AG10803 (cell line): ENCODE measurements around the gene INTS14.

Source experiments
- DNase-seq: peaks from one replicate; pipeline ENCODE4 v3.0.0; 2010; ENCODE audit warnings: low read depth
- H3K4me3 ChIP-seq: 2 replicates; pipeline ENCODE4 v1.5.1; 2011; ENCODE audit warnings: mild to moderate bottlenecking, low read length, control low read depth
- TF ChIP-seq, protein P1 (sequence below): conservative IDR thresholded peaks from 2 replicates; pipeline ENCODE4 v1.5.1; 2011; ENCODE audit warnings: mild to moderate bottlenecking, low read length, control low read depth, inconsistent platforms

INTS14 gene

DNA sequence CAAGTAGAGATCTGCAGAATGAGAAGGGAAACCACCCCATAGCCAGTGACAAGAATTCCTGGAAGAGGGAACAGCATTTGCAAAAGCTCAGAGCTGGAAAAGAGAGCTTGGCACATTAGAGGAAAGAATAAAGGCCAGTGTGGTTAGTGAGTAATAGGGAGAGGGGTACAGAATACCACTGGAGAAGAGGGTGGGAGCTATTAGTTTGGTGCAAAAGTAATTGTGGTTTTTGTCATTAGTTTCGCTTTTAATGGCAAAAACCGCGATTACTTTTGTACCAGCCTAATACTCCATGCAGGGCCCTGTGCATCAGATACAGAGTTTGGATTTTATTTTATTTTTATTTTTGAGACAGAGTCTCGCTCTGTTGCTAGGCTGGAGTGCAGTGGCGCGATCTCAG is 20.6 kb upstream of the INTS14 start:
- TF ChIP-seq, protein P1, sequence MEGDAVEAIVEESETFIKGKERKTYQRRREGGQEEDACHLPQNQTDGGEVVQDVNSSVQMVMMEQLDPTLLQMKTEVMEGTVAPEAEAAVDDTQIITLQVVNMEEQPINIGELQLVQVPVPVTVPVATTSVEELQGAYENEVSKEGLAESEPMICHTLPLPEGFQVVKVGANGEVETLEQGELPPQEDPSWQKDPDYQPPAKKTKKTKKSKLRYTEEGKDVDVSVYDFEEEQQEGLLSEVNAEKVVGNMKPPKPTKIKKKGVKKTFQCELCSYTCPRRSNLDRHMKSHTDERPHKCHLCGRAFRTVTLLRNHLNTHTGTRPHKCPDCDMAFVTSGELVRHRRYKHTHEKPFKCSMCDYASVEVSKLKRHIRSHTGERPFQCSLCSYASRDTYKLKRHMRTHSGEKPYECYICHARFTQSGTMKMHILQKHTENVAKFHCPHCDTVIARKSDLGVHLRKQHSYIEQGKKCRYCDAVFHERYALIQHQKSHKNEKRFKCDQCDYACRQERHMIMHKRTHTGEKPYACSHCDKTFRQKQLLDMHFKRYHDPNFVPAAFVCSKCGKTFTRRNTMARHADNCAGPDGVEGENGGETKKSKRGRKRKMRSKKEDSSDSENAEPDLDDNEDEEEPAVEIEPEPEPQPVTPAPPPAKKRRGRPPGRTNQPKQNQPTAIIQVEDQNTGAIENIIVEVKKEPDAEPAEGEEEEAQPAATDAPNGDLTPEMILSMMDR = no peak
- DNase-seq = no peak
- no peak overlapping the region for H3K4me3 ChIP-seq

DNA sequence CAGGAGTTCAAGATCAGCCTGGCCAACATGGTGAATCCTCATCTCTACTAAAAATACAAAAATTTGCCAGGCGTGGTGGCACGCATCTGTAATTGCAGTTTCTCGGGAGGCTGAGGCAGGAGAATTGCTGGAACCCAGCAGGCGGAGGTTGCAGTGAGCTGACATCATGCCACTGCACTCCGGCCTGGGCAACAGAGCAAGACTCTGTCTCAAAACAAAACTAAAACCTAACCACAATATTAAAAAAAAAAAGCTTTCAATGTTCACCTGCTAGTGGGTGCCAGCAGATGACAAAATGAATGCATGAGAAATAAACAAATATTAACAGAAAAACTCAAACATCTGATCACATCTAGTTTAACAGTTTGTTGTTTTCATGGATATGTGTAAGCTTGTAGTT is 19.8 kb upstream of the INTS14 start:
- DNase-seq = no peak
- no peak overlapping the region for H3K4me3 ChIP-seq
- TF ChIP-seq, protein P1 = no peak

DNA sequence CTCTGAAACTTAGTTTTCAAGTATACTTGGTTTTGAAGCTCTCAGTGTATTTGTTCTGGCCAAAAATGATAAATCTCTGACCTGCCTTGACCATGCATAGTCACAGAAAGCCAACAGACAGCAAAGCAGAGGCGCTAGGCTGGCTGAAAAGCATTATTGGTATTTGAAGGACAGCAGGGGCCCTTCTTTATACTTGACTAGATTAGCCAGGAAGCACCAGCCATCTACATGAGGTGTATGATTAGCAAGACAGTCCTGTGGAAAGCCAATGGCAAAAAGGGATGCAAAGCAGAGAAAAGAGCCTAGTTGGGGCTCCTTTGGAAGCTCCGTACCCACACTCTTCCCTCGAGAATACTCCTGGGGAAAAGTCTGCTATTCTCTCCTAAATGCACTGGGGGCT is 18.6 kb upstream of the INTS14 start:
- DNase-seq = no peak
- TF ChIP-seq, protein P1 = no peak
- H3K4me3 ChIP-seq = no peak overlapping the region

DNA sequence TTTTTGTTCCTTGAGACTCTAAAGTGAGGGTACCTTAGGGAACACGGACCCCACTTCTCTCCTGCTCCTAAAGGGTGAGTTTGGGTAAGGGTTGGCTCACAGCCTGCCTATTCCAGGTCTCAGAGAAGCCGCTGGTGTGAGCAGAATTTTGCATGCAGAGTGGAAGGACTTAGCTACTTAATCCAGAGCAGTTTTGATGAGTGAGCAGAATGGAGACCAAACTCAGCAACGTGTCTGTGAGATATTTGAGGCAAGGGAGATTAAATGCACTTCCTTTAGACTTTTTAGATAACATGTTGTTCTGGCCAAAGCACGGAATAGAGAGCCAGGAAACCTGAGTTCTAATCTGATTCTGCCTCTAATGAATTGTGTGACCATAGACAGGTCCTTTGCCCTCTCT is 15.9 kb upstream of the INTS14 start:
- no peak overlapping the region for H3K4me3 ChIP-seq
- TF ChIP-seq, protein P1 = no peak
- no peak for DNase-seq

DNA sequence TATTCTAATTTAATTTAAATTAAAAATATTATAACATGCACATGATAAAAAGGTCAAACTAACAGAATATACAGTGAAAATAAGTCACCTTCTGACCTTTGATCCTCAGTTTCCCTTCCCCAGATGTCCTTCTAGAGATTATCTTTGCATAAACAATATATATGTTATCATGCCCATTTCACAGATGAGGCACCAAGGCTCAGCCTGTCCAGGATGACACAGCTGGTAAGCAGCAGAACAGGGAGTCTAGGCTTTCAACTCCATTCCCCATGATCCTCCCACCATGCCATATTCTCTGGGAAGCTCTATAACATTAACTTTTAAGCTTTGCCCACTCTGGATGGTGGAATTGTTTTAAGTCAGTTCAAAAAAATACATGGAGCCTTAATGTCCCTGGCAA is 12.2 kb upstream of the INTS14 start:
- H3K4me3 ChIP-seq = no peak overlapping the region
- TF ChIP-seq, protein P1 = no peak
- DNase-seq = no peak

DNA sequence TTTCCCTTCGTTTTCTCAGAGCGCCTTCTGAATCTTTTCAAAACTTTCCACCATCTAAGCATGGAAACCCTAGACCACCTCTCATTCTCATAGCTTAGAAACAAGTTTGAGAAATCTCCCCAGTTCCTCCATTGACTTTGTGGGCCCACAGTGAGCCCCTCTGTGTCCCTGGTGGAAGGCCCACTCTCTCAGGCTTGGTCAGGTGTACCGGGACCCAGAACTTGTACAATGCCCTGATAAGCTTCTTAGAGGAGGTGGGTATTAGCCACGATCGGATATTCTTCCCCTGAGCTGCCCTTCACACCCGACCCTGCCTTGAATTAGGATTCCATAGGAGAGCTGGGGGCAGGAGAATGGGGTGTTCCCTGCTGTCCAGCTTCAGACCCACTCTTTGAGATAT is 10.7 kb upstream of the INTS14 start, which contains the start of gene SLC24A1:
SLC24A1 (plus strand) TSS at position 301 of the 400 bp plus-strand sequence. CDS start 2,143 bp downstream, outside the sequence.
- DNase-seq = no peak
- H3K4me3 ChIP-seq = no peak within 1 kb of the TSS

DNA sequence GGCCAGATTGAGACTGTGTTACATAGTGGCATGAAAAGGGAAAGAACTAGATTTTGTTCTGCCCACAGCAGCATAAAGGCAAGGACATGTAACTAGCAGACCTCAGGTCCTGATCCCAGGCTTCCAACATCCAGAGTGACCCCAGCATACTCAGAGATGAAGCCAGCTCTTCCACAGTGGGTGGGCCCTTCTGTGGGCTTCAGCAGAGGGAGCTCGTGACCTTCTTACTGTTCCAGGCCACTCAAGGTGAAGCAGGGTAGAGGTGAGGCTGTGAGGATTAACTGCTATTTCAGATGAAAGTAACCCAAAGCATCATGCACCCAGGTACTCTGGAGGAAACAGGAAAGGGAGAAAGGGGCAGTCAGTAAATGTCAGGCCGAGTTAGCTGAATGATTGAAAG is 9.9 kb upstream of the INTS14 start:
- H3K4me3 ChIP-seq = no peak overlapping the region
- TF ChIP-seq, protein P1 = no peak
- DNase-seq = no peak

More for the DNA sequence above, 10.7 kb upstream of the INTS14 start, which contains the start of gene SLC24A1:
- TF ChIP-seq, protein P1 = no peak
